Stimulated activated CD4-positive, alpha-beta T cell treated with anti-CD3 and anti-CD28 coated beads, TNF-alpha, amount 100 ng/mL, for 48 hours (primary cell): ENCODE measurements around the gene MYO1E.

ENCODE experiments used
- DNase-seq, 3 donors: peaks; one replicate each; pipeline ENCODE4 v3.0.0-alpha.2; 2020; ENCODE audit warnings: low read depth in 3 of 3

The MYO1E gene

DNA sequence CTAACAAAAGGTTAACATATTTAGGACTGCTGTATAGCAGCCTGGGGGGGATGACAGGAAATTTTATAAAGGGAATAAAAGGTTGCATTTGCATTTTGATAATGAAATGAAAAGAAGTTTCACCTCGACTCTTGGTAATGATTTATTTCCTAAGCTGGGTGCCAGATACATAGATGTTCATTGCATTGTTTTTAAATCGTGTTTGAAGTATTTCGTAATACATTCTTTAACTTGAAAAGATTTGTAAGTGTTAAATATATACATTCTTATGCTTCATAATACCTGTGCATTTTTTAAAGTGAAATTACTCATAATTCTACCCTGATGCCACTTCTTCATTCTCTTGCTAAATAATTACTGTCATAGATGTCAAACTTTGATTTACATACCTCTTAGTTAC lies 143.2 kb downstream of the MYO1E start:
- DNase-seq: no peak

DNA sequence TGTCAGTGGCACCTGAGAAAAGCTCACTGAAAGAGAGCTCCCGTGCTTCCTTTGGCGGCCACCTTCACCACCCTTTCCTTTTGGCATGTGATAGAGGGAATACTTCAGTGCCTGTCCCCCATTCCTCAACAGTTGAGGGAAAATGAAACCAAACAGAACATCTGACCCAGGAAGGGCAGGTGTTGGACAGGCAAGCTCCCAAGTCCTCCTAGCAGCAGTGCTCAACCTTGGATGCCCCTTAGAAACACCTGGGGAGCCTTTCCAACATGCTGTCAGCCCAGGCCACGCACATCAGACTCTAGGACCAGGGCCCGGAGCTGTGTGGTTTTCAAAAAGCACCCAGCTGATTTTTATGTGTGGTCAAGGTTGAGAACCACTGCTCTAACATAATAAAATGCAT lies 143.7 kb downstream of the MYO1E start:
- DNase-seq: no peak

DNA sequence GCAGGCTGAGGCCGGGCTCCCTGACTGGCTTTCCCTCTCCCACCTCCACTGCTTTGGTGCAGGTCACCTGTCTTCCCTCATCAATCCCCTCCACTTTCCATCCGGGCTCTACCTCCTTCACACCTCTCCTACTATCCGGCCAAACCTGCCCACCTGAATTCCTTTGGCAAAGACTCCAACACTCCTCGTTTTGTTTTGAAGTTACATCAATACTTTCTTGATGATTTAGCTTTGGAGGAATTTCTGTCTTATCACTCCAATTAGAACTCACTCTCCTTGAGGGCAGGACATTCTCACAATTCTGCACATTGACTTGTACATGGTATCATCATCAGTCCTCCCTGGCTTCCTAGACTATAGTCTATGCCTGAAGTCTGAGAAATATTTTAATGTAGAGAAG lies 145.7 kb downstream of the MYO1E start:
- DNase-seq: no peak

DNA sequence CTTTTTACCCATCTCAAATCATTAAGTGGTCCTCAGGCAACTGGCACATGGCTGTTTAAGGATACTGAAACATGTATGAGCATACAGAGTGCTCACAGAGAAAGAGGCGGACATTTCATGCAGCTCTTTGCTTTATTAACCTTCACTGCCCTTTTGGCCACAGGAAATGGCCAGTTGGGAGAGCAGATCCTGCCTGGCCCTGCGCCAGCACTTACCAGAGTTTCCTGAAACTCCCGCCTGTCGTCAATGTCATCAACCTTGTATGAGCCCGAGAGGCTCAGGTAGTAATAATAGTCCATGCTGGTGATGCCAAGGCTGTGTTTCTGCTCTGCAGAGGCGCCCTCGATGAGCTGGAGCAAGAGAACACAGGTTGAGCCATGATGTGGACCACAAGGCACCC lies 148.2 kb downstream of the MYO1E start:
- no peak for DNase-seq

DNA sequence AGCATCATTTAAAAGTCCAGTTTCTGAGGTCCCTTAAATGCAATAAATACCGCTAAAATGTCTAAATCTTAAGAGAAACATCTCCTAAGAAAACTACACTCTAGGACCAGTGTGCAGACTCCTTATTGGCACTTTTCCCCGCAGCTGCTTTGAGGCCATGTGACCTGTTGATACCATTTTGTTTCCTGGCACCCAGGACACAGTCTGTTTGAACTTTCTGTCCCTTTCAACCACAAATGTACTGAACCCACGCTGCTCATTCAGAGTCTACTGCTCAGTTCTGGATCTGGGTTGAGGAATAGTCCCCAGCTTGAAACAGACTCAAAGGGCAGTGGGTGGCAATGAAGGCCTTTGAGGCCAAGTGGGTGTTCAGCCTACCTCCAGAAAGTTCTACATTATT lies 148.9 kb downstream of the MYO1E start:
- no peak for DNase-seq

DNA sequence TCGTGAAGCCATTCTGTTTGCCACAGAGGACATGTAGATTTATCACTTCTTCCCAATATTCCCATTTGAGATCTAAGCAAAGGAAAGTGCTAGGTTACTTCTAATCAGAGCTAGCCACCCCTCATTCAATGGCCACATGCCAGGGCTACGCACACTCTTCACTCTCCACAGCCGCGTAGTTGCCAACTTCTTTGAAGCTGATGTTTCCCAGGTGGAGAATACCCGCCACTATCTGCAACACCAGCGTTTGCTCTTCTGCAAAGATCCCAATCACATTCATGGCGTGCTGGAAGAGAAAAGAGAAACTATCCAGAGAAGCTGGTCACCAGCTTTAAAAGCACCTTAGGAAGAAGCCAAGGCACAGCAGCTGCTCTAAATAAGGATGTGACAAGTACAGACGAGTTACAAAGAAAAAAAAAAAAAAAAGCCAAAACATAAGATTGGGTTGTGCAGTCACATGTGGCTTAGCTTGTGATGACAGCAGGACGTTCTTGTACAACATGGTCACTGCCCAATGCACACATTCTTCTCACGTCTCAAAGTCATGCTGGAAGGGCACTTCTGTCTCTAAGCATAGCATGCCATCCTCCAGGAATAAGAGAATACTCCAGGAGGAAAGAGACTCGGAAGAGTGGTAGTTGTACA lies 149.6 kb downstream of the MYO1E start:
- no peak for DNase-seq

DNA sequence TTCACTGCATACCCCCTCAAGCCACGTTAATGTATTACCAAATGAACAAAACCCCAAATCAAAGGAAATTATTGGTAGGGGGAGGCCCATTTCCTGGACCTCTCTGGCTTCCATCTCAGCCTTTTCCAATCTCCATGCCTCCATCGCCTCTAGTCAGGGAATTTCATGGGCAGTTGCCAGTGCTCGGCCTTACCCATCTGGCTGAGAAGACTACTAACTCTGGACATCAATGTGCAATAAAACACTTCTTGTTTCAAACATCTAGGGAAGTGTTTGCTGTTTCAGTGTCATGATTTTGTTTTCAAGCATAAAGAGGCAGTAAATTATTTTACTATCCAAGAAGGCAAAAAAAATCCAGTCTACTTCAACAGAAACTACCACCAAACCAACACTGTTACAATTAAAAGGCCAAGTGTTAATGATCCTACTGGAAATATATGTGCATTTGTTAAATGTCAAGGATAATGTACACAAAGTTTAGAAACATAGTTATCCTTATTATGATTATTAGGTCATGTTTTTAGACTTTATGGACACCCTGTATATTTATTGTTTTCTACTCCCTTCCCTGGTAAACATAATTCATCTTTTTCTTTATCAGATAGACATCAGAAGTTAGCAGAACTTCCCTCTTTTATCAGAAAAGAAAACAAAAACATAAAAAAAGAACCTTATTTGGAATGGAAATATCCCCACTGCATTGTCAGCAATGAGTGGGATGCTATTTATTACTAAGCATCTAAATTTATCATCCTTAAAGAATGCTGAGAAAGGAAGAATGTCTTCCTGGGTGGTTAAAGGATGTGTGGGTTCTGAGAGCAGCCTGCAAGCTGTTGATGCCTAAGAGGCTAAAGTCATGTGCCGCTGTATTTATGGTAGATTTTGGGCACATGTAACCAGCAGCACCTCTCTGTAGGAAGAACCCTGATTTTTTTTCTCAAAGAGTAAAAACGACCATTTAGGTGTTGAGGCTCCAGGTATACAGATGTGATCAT lies 150.9 kb downstream of the MYO1E start:
- DNase-seq: no peak

DNA sequence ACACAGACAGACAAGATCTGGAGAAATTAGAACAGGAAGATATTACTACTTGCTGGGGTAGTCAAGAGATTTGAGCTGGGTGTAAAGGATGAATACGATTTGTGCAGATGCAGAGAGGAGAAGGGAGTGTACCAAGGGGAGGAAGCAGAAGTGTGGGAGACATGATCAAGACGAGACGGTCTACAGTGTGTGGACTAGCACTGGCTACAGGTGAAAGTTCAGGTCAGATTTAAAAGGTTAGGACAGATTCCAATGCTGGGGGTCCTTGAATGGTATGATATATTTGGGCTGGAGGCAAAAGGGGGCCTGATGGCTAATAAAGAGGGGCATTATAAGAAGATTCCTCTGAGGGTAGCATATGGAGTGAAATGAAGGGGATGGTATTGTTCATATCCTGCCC lies 154.0 kb downstream of the MYO1E start:
- no peak for DNase-seq

DNA sequence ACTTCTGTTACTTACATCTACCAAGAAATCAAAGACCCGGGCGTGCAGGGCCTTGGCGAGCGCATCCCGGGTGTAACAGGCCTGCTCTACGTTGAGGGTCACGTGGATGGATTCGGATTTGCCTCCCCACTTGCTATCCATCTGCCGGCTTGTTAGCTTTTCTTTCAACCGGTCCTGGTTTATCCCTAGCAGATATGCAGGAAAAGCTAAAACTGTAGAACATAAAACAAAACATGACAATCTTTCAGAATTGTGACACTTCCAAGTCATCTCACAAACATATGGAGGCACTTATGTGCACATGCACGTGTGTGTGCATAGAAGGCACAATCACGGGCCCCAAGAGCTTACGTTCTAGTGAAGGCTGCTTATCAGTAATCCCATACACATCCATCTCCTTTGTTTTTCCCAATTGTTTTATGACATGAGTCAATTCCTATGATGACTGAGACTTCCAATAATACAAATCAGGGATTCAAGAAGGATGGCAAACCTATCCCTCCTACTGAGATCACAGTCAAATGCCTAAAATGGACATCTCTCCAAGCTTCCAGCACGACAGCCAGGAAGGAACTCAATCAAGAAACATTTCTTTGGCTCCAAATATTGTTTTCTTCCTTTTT lies 154.7 kb downstream of the MYO1E start:
- DNase-seq: no peak

DNA sequence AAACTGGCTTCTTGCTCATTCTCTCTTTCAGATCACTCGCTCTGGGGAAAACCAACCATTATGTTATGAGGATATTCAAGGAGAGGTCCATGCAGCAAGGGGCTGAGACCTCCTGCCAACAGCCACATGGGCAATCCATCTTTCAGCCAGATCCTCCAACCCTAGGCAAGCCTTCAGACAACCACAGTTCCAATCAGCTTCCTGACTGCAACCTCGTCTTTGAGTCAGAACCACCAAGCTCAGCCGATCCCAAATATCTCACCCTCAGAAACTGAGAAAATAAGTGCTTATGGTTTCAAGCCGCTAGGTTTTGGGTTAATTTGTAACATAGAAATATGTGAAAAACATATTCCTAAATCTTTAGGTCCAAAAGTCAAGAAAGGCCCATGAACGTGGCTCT lies 155.8 kb downstream of the MYO1E start:
- no peak for DNase-seq

DNA sequence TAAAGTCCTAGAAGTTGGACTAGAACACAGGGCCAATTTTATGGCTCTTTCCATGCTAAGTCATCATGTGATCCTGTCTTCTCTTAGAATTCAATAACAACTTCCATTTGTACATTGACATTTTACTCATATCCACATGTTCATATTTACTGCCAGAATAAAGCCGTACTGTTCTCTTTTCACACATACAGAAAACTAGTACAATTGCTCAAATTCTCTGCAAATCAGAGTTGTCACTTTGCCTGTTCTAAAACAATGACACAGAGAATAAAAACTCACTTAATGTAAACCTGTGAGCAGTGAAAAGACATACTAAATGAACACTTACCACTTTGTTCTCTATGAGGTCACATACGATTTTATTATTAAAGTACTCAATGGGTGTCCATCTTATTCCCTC lies 162.5 kb downstream of the MYO1E start:
- DNase-seq: no peak

DNA sequence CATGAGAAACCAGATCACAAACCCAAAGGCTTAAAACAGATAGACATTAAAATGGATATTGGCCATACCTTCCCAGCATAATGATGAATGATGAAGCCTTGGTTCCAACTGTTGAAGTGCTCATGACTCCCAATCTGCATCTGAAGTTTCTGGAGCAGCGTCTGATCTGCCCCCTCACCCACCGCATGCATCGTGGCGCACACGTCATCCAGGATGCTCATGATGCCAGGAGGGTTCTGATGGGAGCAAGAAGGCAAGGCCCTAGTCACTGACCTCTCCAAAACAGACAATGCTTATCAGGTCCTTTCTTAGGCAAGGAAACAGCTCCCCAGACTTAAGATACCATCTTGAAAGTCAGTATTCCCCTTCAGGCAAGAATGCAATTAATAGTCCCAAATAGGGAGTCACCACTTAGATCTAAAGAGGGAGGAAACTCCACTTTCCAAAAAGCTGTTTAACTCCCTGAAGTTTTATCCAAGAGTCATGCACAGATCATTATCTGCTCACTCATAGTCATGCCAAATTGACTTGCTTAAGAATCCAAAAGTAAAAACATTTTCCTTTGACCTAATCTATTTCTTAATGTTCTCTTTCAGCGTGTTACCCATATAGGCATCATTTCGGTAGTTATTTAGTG lies 163.9 kb downstream of the MYO1E start:
- no peak for DNase-seq

DNA sequence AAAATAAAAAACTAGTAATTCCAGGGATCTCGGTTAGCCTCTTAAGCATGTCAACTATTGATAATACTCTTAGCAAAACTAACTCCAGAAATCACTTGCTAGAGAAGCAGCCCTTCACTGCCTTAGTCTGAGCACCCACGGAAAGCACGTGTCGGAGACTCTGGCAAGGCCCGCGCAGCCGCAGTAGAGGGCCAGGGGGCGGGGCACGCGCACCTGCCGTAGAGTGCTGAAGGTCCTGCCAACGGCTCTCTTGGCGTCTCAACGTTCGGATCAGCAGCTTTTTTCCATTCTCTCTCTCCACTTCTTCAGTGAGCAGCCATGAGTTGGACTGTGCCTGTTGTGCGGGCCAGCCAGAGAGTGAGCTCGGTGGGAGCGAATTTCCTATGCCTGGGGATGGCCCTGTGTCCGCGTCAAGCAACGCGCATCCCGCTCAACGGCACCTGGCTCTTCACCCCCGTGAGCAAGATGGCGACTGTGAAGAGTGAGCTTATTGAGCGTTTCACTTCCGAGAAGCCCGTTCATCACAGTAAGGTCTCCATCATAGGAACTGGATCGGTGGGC lies 166.0 kb downstream of the MYO1E start, which contains the start of gene LDHAL6B:
Gene LDHAL6B, plus strand, starts transcription at position 221 of the 561 bp plus-strand sequence. Its CDS starts 98 bp downstream, at position 319.
- no peak for DNase-seq

DNA sequence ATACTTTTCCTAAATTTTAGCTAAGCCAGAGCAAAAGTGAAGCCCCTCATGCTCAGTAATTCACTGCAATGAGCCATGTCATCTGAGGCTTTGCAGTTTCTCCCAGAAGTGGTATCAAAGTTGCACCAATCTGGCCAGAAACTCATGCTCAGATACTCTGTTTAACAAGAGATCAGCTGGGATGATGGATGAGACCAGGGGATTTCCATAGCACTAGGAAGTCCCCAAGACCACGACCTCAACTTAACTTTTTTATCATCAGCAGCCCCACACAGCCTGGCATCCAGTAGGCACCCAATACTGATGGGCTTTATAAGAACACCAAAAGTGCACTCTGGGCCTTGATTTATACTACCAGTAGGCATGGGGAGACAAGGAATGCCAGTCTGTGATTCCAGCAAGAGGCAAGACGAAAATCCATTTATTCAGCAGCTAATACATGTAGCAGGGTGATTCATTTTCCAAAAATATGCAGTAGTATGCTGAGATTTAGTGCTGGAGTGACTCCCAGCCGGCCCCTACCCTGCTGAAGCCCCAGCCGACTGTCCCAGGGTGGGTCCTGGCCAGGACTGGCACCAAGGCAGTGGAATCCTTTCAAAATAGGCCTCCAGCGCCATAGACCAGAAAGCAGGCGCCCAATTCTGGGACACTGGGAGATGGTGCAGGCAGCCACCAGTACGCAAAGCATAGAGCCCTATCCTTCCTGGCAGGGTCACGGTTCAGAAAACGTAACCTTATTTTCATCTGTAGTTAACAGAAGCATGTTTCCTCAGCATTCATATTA lies 166.6 kb downstream of the MYO1E start:
- DNase-seq: no peak

DNA sequence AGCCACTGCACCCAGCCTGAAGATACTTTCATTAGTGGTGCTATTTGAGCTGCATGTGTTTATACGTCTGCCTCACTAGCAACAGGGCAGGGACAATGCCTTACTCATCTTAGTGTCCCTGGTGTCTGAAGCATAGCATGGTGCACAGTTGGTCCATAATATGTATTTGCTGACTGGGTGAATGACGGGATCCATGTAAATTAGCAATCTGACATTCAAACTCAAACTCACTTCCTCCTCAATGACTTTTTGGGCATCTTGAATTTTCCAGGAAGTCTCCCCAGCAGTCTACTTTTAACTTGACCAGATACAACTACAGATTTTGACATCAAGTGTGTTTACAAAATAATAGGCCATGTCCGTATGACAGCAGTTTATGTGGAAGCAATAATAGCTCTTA lies 169.0 kb downstream of the MYO1E start:
- DNase-seq: no peak

DNA sequence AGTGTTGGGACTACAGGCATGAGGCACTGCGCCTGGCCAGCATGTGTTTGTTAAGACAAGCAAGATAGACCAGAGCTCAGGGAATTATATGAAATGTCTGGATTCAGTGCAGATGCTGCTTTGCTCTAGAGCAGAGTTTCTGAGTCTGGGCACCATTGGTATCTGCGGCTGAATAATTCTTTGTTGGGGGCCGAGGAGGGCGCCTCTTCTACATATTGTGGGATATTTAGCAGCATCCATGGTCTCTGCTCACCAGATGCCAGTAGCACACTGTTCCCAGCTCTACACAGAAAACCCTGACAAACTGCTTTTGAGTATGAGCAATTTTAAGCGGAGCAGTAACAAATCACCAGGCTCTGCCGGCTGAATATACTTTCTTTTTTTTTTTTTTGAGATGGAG lies 169.7 kb downstream of the MYO1E start:
- DNase-seq: no peak

DNA sequence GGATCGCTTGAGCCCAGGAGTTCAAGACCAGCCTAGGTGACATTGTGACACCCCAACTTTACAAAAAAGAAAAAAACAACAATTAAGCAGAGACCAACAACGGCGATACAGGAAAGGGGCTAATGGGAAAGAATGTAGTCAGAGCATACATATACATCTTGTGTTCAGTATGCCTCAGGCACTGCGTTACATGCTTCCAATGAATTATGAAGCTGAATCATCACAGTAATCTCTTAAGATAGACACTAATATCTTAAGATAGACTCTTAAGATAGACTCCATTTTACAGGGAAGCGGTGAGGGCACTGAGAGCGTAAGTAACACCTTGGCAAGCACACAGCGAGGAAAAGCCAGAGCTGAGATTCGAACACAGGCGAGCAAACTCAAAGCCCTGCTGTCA lies 172.1 kb downstream of the MYO1E start:
- DNase-seq: no peak

DNA sequence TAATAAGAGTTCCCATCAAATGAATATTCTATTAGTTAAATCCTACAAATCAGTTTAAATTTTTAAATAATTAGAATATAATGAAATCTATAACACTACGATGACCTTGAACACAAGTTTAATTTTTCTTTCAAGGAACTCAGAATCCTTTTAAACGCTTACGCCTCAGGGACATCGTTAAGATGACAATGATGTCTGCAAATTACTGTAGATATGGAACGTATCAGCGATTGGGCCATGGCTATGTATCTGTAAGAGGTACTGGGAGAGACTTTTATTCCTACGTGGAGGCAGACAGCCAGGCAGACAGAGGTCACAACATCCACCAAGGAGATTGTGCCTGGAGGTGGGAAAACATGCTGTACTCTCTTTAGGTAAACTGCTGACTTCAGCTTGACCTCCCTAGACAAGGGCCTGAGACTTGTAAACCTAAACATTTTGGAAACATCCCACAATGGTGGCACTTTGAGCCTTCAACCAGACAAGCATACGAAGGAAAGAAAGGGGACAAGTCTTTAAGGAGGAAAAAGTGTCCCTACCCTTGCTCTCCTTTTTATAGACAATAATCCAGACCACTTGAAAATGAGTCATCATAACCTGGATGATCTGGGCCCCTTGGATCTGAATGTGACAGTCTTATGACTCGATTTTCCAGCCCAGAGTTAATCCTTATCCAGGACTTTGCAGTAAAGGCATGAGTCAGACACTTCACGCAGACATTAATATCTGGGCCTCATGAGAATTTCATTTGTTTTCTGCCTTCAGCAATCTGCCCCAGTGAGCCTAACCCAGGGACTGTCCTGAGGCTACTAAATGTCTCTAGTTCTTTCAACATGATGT lies 172.8 kb downstream of the MYO1E start:
- no peak for DNase-seq

DNA sequence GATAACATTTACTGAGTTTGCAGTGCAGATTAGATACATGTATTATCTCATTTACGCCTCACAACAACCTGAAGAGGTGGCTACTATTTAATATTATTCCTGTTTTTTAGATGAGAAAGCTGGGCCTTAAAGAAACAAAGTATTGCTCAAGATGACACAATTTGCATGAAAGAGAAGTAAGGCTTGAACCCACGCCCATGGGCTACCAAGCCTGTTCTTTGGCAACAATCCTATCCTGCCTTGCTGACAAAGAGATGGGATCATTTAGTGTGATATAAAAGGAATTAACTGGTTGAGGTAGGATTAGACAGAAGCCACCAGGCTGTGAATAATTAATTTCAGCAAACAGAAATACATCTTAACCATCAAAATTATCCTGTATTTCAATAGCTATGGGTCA lies 175.2 kb downstream of the MYO1E start:
- no peak for DNase-seq

DNA sequence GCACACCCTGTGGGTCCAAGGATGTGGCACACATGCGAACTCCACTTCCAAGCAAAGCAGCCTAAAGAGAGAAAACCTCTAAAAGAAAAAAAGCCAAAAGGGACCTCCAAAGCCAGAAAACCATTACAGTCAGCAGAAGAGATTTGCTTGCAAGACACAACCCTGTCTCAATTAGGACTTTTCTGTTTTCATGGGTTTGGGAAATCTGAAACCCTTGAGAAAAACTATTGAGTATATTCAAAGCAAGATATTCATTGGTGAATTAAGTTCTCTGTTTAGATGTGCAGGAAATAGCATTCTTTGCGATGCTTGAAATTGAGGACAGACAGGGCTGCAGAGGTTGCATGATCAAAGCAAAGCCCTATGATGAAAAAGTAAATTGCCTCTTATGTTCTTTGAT lies 176.3 kb downstream of the MYO1E start:
- no peak for DNase-seq
